HK-2 (cell line): ENCODE data around the gene CCS.
A peak's percentile ranks its signal among the peaks of the same experiment; 100 is the strongest.
"Not testable (repeated sequence)": the region's sequence is repeated elsewhere in the genome, so short reads cannot be mapped to it uniquely, and the experiment has no call there.

Experiments used
- DNase-seq: peaks from one replicate; pipeline ENCODE4 v3.0.0-alpha.2; 2018; ENCODE audit not compliant: unreplicated experiment

CCS gene

DNA sequence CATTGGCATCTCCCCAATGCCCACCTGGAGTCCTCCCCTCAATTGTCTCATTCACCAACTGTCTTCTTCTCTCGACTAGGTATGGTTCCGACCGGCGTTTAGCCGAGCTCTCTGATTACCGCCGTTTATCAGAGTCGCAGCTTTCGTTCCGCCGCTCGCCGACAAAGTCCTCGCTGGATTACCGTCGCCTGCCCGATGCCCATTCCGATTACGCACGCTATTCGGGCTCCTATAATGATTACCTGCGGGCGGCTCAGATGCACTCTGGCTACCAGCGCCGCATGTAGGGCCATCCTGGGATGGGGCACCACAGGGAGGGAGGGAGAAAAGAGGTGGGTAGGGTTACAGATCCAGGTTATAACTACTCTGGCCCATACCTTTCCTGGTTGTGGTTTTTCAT lies 33.4 kb downstream of the CCS start:
- no peak for DNase-seq

DNA sequence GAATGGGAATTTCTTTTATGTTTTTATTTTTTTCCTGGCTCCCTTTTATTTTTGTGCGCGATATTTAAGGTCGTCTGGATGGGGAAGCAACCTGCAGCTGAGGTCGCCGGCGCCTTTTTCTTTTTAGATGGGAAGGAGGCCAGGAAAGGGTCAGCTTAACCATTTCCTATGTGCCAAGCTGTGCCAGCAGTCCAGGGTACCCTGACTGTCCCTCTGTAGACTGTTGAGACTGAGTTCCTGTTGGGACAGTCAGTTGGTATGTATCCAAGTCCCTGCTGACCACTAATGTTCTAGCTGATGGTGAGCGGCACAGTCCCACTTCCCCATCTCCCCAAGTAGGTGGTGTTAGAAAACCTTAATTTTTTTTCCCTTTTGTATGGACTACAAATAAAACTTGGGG lies 33.9 kb downstream of the CCS start:
- no peak for DNase-seq

- no peak for DNase-seq
These were observed 35.1 kb downstream of the CCS start for GRCh38 chr11:66628061-66628603.

DNA sequence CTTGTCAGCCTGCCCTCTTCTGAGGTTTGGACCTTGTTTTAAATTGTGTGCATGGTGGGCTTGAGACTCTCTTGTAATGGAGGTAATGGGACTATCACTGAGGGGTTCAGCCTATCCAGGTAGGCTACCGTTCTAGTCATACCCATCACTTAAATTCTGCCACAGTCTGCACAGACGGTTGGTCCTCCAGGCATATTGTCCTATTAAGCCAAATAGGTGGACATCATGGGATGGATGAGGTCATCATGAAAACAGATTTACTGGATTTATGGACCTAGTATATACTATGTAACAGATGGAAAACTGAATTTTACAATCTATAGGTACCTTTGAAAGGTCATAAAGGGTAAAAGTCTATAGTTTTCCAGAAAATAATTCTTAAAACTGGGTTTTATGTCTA lies 36.4 kb downstream of the CCS start:
- DNase-seq = no peak

- no peak for DNase-seq
These were observed 38.9 kb downstream of the CCS start for GRCh38 chr11:66631883-66632282.

GRCh38 chr11:66632952-66633351 lies 40.0 kb downstream of the CCS start:
- DNase-seq = no peak

GRCh38 chr11:66636411-66636810 lies 43.4 kb downstream of the CCS start:
- no peak for DNase-seq

GRCh38 chr11:66637557-66638176 lies 44.7 kb downstream of the CCS start:
- DNase-seq = no peak

DNA sequence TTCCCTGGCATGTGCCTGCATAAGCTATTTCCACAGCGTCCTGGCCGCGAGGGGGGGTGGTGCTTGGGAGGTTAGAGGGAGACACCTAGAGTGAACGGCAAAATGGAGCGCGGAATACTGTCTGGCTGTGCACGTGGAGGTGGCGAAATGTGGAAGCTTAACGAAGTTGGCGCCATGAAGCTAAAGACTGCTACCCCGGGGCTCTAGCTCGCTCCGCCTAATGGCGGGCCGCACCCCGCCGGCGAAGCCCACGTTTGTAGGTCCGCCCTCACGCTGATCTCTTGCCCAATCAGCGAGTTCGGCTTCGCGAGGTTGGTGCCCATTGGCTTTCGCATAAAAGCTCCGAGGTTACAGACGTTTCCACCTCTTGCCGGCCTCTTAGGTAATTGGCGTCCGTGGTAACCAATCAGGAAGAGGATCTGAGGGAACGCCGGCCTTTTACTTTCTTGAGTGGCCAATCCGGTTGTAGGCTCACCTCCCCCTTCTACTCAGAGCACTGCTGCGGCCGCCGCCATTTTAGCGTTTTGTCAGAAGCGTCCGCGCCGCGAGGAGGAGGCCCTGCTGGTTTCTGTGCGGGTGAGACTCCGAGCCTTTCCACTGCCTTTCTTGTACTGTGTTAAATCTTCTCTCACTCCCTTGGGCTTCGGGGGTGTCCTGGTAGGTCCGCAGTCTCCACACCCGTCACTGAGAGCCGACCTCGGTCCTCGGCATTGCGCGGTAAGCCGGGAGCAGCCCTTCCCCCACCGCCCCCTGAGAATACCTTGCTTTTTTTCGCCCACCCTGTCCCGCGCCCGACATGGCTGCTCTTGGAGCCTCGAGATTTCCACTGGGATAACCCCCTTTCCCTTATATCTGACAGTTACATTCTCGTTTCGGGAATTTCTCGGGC lies 45.4 kb downstream of the CCS start, which contains the start of gene RBM4:
RBM4 (plus strand) TSS at position 527 of the 889 bp plus-strand sequence. CDS start 1,009 bp downstream, outside the sequence.
- peak; percentile 95 for DNase-seq

- no peak for DNase-seq
These were observed 46.3 kb downstream of the CCS start for GRCh38 chr11:66639066-66639813.

DNA sequence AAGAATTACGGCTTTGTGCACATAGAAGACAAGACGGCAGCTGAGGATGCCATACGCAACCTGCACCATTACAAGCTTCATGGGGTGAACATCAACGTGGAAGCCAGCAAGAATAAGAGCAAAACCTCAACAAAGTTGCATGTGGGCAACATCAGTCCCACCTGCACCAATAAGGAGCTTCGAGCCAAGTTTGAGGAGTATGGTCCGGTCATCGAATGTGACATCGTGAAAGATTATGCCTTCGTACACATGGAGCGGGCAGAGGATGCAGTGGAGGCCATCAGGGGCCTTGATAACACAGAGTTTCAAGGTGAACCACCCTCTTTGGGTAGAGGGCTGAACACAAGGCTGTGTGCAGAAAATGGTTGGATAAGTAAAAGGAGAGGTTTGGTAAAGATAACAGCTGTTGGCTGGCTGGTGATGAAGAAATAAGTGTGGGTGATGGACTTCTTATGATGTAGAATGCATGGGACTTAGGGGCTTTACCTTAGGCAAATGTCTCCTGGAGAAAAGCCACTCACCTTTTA lies 46.9 kb downstream of the CCS start:
- DNase-seq = not testable (repeated sequence)

DNA sequence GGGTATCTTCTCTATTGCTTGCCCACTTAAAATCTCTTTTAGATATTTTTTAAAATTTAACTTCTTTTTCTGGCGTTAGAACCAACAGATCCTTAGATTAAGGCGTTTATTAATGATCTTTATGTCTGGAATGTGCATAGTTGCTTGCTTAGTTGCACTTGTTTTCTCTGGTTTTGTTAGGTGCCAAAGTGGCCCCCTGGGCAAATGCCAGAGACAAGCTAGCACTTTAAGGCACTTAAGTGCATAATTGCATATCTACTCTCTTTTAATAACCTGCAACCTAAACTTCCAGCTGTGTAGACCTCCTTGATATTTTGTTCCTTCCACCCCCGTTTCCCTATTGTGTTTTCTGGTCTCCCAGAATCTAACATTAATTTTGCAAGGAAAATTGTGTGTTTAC lies 48.8 kb downstream of the CCS start:
- DNase-seq = no peak

DNA sequence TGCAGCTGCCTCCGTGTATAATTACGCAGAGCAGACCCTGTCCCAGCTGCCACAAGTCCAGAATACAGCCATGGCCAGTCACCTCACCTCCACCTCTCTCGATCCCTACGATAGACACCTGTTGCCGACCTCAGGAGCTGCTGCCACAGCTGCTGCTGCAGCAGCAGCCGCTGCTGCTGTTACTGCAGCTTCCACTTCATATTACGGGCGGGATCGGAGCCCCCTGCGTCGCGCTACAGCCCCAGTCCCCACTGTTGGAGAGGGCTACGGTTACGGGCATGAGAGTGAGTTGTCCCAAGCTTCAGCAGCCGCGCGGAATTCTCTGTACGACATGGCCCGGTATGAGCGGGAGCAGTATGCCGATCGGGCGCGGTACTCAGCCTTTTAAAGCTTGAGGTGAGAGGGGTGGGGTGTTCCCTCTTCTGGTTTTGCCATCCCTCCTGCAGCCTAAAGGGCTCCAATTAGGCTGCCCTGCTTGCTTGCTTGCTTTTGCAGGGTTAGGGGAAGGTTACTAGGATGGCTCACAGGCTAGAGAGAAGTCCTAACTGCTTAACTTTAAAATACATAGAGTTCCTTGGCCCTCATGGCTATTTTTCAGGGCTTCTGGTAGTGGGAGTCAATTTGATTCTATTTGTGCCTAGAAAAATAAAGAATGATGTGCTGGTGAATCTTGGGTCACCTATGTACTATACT lies 50.9 kb downstream of the CCS start:
- no peak for DNase-seq

DNA sequence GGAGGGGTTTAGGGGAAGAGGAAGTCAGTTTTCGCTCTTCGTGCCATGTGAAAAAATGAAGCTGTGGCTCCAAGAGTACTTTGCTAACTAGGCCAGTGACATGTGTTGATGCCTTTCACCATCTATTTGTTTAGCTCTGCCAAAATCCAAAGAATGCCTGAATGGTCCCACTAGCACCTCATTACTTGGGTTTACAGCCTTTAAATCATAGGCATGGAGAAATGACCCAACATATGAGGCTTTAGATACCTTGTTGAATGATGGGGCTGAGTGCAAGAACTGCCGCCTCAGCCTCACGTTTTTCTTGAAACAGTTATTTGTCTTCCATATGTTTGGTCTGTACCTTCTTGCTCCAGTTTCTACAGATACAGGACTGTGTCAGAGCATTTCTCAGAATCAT lies 53.8 kb downstream of the CCS start:
- DNase-seq = no peak

GRCh38 chr11:66649903-66650302 lies 56.9 kb downstream of the CCS start:
- no peak for DNase-seq

- no peak for DNase-seq
These were observed 58.0 kb downstream of the CCS start for GRCh38 chr11:66651016-66651415.

- no peak for DNase-seq
These were observed 59.7 kb downstream of the CCS start for GRCh38 chr11:66652651-66653050.

DNA sequence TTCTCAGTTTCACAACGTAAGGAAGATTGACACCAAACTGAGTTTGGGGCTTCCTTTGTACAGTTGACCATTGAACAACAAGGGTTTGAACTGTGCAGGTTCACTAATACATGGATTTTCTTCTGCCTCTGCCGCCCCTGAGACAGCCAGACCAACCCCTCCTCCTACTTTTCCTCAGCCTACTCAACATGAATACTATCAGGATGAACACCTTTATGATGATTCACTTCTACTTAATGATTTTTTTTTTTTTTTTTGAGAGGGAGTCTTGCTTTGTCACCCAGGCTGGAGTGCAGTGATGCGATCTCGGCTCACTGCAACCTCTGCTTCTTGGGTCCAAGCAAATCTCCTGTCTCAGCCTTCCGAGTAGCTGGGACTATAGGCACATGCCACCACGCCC lies 60.1 kb downstream of the CCS start:
- DNase-seq = no peak
